ENCODE measurements around the gene PRSS23.

The PRSS23 gene

GRCh38 chr11:86790195-86790725 lies 10.1 kb upstream of the PRSS23 start:
- in situ Hi-C loops (cut with HindIII; ENCODE audit: low sequenced_read_pairs): no loop called here

- in situ Hi-C loops (cut with HindIII; ENCODE audit: low sequenced_read_pairs): no loop called here
Measured at GRCh38 chr11:86790867-86791849, 9.2 kb upstream of the PRSS23 start.

- in situ Hi-C loops (cut with HindIII; ENCODE audit: low sequenced_read_pairs): no loop called here
Measured at GRCh38 chr11:86792150-86792549, 8.2 kb upstream of the PRSS23 start.

- in situ Hi-C loops (cut with HindIII; ENCODE audit: low sequenced_read_pairs): no loop called here
Measured at GRCh38 chr11:86793307-86793706, 7.0 kb upstream of the PRSS23 start.

GRCh38 chr11:86795511-86795910 lies 4.8 kb upstream of the PRSS23 start:
- in situ Hi-C loops (cut with HindIII; ENCODE audit: low sequenced_read_pairs): no loop called here

GRCh38 chr11:86795949-86796348 lies 4.4 kb upstream of the PRSS23 start:
- in situ Hi-C loops (cut with HindIII; ENCODE audit: low sequenced_read_pairs): no loop called here

GRCh38 chr11:86797133-86797532 lies 3.2 kb upstream of the PRSS23 start:
- in situ Hi-C loops (cut with HindIII; ENCODE audit: low sequenced_read_pairs): no loop called here

GRCh38 chr11:86798988-86799387 lies 1.4 kb upstream of the PRSS23 start:
- in situ Hi-C loops (cut with HindIII; ENCODE audit: low sequenced_read_pairs): no loop called here

- in situ Hi-C loops (cut with HindIII; ENCODE audit: low sequenced_read_pairs): no loop called here
Measured at GRCh38 chr11:86799680-86800075, 664 bp upstream of the PRSS23 start.

- in situ Hi-C loops (cut with HindIII; ENCODE audit: low sequenced_read_pairs): no loop called here
Measured at GRCh38 chr11:86800960-86801272, 574 bp downstream of the PRSS23 start.

- in situ Hi-C loops (cut with HindIII; ENCODE audit: low sequenced_read_pairs): no loop called here
Measured at GRCh38 chr11:86801364-86801763, 1.0 kb downstream of the PRSS23 start.

GRCh38 chr11:86802146-86802545 lies 1.8 kb downstream of the PRSS23 start:
- in situ Hi-C loops (cut with HindIII; ENCODE audit: low sequenced_read_pairs): no loop called here

- in situ Hi-C loops (cut with HindIII; ENCODE audit: low sequenced_read_pairs): no loop called here
Measured at GRCh38 chr11:86802601-86803051, 2.3 kb downstream of the PRSS23 start.

- in situ Hi-C loops (cut with HindIII; ENCODE audit: low sequenced_read_pairs): no loop called here
Measured at GRCh38 chr11:86803136-86804045, 3.0 kb downstream of the PRSS23 start.

- in situ Hi-C loops (cut with HindIII; ENCODE audit: low sequenced_read_pairs): no loop called here
Measured at GRCh38 chr11:86804951-86805350, 4.6 kb downstream of the PRSS23 start.

GRCh38 chr11:86805873-86806310 lies 5.5 kb downstream of the PRSS23 start:
- in situ Hi-C loops (cut with HindIII; ENCODE audit: low sequenced_read_pairs): no loop called here

- in situ Hi-C loops (cut with HindIII; ENCODE audit: low sequenced_read_pairs): no loop called here
Measured at GRCh38 chr11:86806903-86807302, 6.6 kb downstream of the PRSS23 start.

- in situ Hi-C loops (cut with HindIII; ENCODE audit: low sequenced_read_pairs): no loop called here
Measured at GRCh38 chr11:86807360-86807759, 7.0 kb downstream of the PRSS23 start.

- in situ Hi-C loops (cut with HindIII; ENCODE audit: low sequenced_read_pairs): no loop called here
Measured at GRCh38 chr11:86809561-86809960, 9.2 kb downstream of the PRSS23 start.

- in situ Hi-C loops (cut with HindIII; ENCODE audit: low sequenced_read_pairs): no loop called here
Measured at GRCh38 chr11:86810288-86810687, 9.9 kb downstream of the PRSS23 start.

- in situ Hi-C loops (cut with HindIII; ENCODE audit: low sequenced_read_pairs): no loop called here
Measured at GRCh38 chr11:86811637-86812321, 11.4 kb downstream of the PRSS23 start.

All from DLD1 (cell line).